ENCODE data around the gene SMIM38.

DNA sequence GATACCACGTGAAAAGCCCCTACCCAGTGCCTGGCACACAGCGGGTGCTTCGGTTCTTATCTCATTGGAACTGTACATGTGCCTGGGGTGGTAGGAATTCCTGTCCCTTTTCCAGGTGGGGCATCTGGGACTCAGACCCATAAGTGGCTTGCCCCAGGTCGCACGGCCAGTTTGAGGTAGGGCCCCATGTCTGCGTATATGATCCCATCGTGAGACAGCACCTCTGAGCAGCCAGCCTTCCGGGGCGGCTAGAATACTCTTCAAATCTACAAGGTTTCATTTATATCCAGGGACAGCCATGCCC, 33.5 kb upstream of the SMIM38 start:
- TF ChIP-seq, protein P1, sequence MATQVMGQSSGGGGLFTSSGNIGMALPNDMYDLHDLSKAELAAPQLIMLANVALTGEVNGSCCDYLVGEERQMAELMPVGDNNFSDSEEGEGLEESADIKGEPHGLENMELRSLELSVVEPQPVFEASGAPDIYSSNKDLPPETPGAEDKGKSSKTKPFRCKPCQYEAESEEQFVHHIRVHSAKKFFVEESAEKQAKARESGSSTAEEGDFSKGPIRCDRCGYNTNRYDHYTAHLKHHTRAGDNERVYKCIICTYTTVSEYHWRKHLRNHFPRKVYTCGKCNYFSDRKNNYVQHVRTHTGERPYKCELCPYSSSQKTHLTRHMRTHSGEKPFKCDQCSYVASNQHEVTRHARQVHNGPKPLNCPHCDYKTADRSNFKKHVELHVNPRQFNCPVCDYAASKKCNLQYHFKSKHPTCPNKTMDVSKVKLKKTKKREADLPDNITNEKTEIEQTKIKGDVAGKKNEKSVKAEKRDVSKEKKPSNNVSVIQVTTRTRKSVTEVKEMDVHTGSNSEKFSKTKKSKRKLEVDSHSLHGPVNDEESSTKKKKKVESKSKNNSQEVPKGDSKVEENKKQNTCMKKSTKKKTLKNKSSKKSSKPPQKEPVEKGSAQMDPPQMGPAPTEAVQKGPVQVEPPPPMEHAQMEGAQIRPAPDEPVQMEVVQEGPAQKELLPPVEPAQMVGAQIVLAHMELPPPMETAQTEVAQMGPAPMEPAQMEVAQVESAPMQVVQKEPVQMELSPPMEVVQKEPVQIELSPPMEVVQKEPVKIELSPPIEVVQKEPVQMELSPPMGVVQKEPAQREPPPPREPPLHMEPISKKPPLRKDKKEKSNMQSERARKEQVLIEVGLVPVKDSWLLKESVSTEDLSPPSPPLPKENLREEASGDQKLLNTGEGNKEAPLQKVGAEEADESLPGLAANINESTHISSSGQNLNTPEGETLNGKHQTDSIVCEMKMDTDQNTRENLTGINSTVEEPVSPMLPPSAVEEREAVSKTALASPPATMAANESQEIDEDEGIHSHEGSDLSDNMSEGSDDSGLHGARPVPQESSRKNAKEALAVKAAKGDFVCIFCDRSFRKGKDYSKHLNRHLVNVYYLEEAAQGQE (IDR thresholded peaks at IDR 0.05; ENCODE audit: insufficient read depth in 1 of 2, low read depth in 2 of 2, low read length in 2 of 2), result no peak
- no peak for TF ChIP-seq FOXP2 (optimal IDR thresholded peaks at IDR 0.05; ENCODE audit: borderline replicate concordance, extremely low read depth, extremely low read length, insufficient read depth)
- no peak for TF ChIP-seq POLR2AphosphoS5 (IDR thresholded peaks at IDR 0.05; ENCODE audit: low read depth, low read length)

All from PFSK-1 (cell line).